SIG-M5 (cell line): ENCODE data around the gene S1PR1.
"Not testable (repeated sequence)": the region's sequence is repeated elsewhere in the genome, so short reads cannot be mapped to it uniquely, and the experiment has no call there.

Source experiments
- DNase-seq: peaks from one replicate; lab custom pipeline; 2025; lab: John Stamatoyannopoulos, UW

The S1PR1 gene

DNA sequence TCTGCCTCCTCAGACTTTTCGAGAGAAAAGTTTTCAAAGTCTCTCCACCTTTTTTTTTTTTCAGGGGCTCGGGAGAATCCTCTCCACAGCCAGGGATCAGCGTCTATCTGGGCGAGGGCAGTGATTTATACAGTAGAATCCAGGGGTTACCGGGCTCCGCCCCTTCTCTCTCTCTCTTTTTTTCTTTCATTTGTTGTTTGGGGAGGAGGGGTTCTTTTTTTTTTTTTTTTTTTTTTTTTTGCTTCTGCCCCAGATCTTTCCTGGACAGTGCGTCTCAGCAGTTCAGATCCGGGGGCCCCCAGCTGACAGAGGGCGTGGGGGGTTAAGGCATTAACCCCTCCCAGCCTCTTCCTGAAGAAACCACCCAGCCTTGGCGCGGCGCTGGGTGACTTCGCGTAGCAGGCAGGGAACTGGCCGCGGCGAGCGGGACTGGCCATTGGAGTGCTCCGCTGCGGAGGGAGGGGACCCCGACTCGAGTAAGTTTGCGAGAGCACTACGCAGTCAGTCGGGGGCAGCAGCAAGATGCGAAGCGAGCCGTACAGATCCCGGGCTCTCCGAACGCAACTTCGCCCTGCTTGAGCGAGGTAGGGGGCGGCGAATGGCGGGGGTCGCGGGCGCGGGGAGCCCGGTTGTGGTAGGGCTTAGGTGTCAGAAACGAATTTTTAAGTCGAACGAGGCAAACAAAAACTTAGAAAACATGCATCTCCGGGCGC, at the start of gene S1PR1:
TSS of gene S1PR1 (plus strand) at position 504 of the 713 bp plus-strand sequence. CDS start 1,966 bp downstream, outside the sequence.
- DNase-seq, result no peak

DNA sequence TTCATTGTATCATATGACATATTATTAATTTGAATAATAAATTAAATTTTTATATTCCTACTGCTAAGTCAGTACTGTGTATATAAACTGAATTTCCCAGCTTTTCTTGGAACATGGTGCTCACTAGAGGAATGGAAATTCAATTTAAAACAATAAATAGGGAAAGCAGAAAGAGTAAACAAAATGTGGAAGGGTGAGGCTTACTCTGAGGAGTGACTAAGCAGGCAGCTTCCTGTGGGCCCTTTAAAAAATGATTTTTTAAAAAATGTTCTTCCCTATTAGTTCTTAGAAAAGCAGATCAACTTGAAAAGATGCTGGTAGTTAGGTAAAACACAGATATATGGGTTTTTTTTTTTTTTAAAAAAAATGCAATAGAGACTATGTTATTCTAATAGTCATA, 49.5 kb upstream of the S1PR1 start:
- no peak for DNase-seq

DNA sequence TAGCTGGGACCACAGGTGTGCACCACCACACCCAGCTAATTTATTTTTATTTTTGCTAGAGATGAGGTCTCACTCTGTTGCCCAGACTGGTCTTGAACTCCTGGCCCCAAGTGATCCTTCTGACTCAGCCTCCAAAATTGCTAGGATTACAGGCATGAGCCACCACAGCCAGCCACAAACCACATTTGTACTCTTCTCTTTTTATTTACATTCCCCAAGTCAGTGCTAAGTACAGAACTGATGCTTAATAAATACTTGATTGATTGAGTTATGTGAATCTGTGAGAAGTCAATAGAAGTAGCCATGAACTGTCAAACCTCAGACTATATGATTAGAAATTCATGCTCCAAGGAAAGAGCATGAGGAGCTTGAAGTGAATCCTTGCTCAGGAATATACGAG, 48.5 kb upstream of the S1PR1 start:
- DNase-seq, result no peak

DNA sequence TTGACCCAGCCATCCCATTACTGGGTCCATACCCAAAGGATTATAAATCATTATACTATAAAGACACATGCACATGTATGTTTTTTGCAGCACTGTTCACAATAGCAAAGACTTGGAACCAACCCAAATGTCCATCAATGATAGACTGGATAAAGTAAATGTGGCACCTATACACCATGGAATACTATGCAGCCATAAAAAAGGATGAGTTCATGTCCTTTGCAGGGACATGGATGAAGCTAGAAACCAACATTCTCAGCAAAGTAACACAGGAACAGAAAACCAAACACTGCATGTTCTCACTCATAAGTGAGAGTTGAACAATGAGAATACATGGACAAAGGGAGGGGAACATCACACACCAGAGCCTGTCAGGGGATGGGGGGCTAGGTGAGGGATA, 47.9 kb upstream of the S1PR1 start:
- not testable (repeated sequence) for DNase-seq

DNA sequence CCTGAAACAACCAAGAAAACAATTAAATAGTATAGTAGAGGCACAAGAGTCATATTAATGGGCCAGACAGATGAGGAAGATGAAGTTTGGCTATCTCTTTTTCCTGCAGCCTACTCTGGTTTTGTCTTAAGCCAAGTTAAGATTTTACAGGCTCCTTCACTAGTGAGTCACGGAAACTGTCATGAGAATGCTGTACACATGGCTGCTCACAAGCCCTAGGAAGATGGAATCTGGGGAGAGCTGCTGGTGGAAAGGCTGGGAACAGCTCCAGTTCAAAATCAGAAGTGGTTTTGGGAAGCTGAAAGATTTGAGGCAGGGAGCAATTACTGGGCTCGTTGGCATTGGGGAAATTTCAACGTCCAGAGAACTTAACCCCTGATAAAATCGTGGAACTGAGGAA, 46.4 kb upstream of the S1PR1 start:
- no peak for DNase-seq

DNA sequence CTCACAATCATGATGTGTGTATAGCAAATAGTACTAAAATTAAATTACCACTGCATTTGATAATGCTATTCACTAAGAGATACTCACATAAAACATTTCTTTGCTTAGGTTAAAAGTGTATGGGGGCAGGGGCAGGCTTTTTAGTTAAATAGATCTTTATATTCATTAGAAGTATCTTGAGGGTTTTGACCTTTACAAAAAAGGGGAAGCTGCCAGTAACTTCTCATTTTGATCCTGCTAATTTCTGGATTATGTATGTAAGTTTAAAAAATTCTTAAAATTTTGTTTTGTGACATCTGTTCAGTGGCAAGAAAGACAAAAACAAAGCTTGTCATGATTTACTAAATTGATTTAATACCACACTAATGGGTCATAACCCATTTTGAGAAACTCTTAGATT, 45.8 kb upstream of the S1PR1 start:
- DNase-seq, result no peak

DNA sequence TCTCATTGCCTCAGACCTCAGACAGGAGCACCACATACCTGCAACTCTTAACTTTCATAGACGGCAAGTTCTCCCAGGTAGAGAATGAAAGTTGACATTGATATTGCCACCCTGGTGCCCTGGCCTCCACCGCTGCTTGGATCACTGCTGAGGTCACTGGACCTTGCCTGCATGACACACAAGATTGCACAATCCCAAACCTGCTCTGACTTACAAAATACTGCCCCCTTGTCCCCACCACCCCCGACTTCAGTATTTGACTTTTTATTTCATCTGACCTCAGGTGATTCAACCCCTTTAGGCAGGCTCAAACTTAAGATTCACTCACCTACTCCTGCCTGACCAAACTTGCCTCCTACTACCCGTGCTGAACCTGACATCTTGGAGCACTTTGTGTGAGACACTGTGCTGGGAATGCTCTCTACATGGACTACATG, 43.1 kb upstream of the S1PR1 start:
- DNase-seq, result no peak

DNA sequence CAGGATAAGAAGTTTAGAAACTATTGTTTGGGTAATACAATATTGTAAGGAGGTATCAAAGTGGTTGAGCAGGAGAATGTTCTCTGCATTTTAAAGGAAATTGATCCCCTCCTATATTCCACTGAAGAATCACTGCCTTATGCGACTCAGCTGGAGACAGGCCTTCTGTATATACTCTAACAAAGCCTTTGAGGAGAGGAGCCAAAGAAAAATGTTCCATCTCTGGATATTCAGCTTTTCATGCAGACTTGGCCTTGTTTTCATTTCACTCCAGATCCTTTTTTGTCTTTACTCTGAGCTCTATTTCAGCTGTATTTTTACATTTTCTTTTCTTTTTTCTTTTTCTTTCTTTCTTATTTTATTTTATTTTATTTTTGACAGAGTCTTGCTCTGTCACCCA, 42.1 kb upstream of the S1PR1 start:
- no peak for DNase-seq

DNA sequence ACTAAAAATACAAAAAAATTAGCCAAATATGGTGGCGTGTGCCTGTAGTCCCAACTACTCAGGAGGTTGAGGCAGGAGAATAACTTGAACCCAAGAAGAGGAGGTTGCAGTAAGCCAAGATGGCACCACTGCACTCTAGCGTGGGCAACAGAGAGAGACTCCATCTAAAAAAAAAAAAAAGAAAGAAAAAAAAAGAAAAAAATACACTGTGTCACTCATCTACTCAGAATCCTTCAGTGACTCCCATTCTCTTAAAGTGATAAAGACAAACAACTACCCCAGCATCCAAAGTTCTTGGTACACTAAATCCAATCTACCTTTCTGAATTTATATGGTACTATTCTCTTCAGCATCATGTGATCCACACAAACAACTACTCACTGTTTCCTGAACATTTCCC, 40.2 kb upstream of the S1PR1 start:
- DNase-seq, result no peak

DNA sequence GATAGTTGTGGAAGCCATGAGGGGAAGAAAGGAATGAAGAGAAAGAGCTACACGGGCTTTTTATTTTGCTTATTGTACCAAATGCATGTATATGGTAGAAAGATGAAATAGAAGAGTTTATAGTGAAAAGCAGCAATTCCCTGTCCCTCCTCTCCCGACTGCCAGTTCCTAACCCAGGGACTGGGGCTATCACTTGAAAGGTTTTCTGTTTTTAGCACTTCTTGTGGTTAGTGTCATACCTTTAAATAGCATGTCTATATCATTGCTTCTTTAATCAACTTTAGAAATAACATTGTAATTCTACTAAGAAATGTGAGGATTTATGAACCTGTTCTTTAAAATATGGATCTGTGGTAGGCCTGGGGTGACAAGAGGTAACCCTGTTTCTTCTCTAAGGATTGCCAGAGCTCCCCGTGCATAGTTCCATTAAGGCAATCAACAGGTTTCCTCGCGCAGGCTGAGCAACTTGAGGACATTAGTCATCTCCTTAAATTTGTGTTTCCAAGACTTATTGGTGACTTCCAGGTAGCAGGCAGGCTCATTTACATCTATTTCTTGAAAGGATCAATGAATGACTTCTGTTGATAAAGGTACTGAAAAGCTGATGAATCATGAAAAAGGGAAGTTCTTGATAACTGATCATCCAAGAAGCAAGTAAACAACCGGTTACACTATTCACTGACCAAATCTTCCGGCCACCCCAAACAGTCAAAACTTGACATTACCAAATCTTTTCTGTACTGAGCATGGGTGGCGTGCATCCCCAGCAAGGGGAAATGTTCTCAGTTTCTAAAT, 37.8 kb upstream of the S1PR1 start:
- DNase-seq, result no peak

DNA sequence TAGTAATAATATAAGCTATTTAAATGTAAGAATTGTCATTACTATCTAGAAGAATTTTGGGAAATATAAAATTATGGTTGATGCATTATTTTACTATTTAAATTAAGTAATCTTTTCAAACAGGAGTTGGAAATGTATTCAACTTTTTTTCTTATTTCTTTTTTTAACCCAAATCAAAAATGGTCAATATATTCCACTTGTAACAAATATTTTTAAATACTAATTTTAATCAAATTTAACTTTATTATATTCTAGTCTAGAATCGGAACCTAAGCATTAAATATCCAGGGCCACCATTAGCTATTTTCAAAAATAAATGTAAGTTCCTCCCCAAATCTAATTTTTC, 37.2 kb upstream of the S1PR1 start:
- no peak for DNase-seq

DNA sequence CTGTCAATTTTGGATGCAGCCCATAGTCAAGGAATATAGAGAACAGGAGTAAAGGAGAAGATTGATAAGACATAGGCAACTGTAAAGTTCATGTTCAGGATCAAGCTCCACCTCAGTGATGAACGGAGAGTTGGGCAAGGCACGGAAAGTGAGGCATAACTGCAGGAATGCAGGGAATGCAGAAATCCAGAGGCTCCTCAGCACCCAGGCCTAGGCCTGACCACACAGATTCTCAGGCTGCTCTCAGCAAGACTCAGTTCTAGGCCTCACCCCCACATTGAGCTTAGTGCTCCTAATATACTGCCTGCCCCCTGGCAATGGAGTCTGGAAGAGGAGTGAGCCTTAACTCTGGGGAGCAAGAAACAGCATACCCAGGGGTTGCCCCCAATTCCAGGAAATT, 36.3 kb upstream of the S1PR1 start:
- DNase-seq, result no peak

DNA sequence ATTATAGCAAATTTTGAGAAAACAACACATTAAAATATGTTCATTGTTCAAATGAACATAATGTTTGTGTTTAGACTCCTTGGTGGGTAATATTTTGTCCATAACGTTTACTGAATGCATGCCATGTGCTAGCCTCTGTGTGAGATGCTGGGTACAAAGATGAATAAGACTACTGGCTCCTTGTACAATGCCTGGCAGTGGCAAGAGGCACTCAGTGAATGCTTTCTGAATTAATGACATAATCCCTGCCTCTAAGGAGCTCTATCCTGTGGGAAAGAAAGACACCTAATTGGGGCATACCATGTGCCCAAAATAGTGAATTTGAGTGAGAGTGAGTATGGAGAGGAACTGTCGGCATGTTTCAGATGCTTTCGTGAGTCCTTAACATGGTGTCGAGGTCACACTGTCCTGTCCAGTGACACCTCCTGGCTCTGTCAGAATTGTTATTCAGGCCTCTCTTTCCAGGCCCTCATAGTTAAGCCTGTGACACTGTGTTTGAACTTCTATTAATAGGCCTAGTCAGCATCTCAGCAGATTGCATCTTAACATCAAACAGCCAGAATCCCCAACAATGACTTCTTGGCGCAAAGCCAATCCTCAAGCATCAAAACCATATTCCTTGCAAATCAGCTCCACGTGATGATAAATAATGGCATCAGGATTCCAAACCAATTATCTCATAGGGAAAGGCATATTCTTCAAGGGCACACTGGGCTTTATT, 32.8 kb upstream of the S1PR1 start:
- no peak for DNase-seq

DNA sequence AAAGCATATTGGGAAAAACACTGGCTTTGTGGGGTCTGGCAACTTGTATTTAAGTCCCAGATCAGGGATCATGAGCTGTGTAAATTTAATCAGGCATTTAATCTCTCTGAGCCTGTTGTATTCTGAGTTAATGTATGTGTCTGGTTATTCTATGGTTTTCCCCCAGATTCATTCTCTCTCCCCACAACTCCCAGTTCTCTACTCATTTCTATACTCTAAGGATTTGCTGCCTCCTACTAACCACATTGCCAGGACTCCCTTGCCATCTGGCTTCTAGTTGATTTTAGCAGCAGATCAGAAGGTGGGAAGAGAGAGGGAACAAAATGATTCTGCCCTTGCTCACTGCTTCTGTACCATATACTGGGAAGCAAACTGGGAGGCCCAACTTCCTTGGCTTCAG, 31.4 kb upstream of the S1PR1 start:
- no peak for DNase-seq

DNA sequence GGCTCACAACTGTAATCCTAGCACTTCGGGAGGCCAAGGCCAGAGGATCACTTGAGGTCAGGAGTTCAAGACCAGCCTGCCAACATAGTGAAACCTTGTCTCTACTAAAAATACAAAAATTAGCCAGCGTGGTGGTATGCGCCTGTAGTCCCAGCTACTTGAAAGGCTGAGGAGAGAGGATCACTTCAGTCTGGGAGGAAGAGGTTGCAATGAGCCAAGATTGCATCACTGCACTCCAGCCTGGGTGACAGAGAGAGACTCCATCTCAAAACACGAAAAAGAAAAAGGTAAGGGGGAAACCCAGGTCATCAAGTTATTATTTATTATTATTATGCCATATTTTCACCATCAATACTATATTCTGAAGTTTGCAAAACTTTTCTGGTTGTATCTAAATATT, 30.7 kb upstream of the S1PR1 start:
- DNase-seq, result not testable (repeated sequence)

DNA sequence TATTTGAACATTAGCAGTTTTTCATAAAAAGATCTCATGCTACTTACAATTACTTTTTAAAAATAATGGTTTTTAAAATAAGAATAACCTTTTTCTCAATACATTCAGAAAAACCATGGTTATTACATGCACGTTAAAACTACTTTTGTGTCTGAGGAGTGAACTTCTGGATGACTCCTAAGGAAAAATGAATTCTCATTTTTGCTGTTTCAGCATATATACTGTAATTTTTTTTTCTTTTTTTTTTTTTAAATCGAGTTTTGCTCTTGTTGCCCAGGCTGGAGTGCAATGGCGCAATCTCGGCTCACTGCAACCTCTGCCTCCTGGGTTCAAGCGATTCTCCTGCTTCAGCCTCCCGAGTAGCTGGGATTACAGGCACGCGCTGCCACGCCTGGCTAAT, 29.5 kb upstream of the S1PR1 start:
- DNase-seq, result not testable (repeated sequence)

DNA sequence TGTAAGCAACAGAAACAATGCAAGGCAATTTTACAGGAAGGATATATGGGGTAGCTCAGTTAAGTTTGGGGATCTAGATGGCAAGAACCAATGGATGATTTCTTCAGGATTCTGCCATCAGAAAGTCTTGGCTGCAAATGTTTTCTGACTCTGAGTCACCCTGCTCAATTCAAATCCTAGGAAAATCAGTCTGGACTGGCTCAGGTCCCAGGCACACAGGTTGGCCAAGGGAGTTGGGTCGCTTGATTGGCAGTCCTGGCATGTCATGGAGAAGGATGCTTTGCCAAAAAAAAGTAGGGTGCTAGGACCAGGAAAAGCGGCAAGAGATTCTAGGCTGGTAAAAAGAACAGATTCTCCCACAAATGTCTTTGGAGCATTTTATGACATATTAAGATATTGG, 28.9 kb upstream of the S1PR1 start:
- DNase-seq, result no peak

DNA sequence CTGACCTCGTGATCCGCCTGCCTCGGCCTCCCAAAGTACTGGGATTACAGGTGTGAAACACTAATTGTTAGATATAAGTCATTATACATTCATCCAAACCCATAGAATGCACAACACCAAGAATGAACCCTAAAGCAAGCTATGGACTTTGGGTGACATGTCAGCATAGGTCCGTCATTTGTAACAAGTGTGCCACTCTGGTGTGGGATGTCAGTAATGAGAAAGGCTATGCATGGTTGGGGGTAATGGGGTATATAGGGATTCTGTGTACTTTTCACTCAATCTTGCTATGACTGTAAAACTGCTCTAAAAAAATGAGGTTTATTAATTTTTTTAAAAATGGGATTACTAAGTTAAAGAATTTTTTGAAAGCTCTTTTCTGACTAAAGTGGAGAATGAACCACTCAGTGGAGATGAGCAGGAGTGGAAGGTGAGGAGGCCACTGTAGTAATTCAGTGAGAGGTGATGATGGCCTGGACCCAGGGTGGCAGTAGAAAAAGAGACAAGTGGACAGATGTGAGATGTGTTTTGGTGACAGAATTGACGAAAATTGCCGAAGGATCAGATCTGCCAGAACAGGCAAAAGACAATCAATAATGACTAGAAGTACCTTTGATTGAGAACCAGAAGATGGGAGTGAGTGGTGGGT, 21.3 kb upstream of the S1PR1 start:
- no peak for DNase-seq

DNA sequence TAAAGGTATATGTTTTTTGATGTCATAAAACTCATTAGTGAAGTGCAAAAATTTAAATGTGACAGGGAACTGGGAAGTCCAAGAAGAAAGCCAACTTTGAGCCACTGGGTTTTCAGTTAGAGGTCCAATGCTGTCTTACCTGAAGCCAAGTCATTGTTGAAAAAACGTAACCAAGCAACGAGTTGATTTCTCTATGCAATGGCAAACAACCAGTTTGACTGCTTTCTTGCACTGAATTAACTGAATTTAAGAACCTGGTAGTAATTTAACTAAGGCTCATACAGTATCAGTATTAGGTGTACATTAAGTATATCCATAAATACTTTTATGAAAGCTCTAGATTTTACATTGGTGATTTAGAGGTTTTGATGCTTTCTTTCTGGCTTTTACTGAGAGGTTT, 20.2 kb upstream of the S1PR1 start:
- no peak for DNase-seq

DNA sequence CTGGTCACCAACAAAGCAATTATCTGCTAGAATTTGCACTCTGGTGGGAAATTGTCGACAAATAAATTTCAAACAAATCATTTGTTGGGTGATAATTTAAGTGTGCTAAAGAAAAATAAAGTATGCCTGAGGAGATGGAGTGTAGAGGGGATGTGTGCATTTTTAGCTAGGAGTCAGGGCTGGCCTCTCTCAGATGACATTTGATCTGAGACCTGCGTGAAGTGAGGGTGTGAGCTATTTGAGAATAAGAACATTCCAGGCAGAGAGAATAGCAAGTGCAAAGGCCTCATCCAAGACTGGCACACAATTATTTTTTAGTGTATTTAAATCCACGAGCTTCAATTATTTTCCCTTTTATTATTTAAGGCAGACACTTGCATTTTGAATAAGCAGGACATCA, 19.7 kb upstream of the S1PR1 start:
- no peak for DNase-seq

DNA sequence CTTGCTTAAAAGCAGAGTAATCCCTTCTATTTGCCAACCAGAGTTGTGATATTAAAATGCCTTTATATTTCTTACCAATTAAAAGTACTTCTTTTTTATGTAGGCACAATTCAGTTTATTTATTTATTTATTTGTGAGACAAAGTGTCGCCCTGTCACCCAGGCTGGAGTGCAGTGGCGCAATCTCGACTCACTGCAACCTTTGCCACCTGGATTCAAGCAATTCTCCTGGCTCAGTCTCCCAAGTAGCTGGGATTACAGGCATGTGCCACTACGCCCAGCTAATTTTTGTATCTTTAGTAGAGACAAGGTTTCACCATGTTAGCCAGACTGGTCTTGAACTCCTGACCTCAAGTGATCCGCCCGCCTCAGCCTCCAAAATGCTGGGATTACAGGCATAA, 17.9 kb upstream of the S1PR1 start:
- DNase-seq, result not testable (repeated sequence)
